ENCODE measurements around the gene ATP2B1. TPM values are rescaled to one million over a fixed set of nuclear protein-coding genes. Genes with fewer than 3 reads are reported as not detected.

ATP2B1 gene
- total RNA-seq, 1 experiment from 2014 or later: 20.6 TPM

- H2BK20ac ChIP-seq (ENCODE audit: low read depth, low read length, poor library complexity, severe bottlenecking): no peak overlapping the region
- no peak overlapping the region for H3T11ph ChIP-seq (ENCODE audit: low read length)
- H3K4me1 ChIP-seq (ENCODE audit: insufficient read depth, low read length): no peaks in the 10 kb centered on the region
- no peak; the same call in 2 of the 3 replicates for TF ChIP-seq CTCF (conservative IDR thresholded peaks at IDR 0.05)
- peak overlapping the region; percentile 43 for H3K4me2 ChIP-seq (ENCODE audit: insufficient read depth, insufficient read length, low read length)
- H3K56ac ChIP-seq (ENCODE audit: insufficient read length, low read depth, low read length): no peak overlapping the region
- no peak overlapping the region for H2BK5ac ChIP-seq (ENCODE audit: insufficient read length, low read length)
- no peak overlapping the region for H4K91ac ChIP-seq (ENCODE audit: insufficient read length, low read depth, low read length)
- peaks cover 10% of the 10 kb centered on the region; the same call in 1 of the 2 replicates for H3K27me3 ChIP-seq (ENCODE audit: insufficient read depth, low read length)
- DNase-seq: peak; percentile 59
- peaks cover 15% of the 10 kb centered on the region for H3K23me2 ChIP-seq (ENCODE audit: insufficient read length, low read depth, low read length, poor library complexity, severe bottlenecking)
- peak overlapping the region in 2 of 3 experiments; percentile 37 to 52; a peak in 2 of 7 replicates for H3K27ac Mint-ChIP-seq
- H3K27ac ChIP-seq (ENCODE audit: insufficient read length, low read depth, low read length): no peak overlapping the region
- no peak overlapping the region for H2BK12ac ChIP-seq (ENCODE audit: insufficient read length, low read depth, low read length)
- peak overlapping the region; percentile 82 to 94 for H3K4me3 Mint-ChIP-seq
- H4K20me1 ChIP-seq (ENCODE audit: control insufficient read depth, insufficient read depth, insufficient read length): no peaks in the 10 kb centered on the region
- H3K36me3 Mint-ChIP-seq (ENCODE audit: insufficient read depth in 1 of 3, low read depth in 3 of 3): no peaks in the 10 kb centered on the region; a peak in 2 of 7 replicates
- H3K18ac ChIP-seq (ENCODE audit: insufficient read length, low read depth, low read length): no peak overlapping the region
- no peak overlapping the region for H3K4ac ChIP-seq (ENCODE audit: low read depth, low read length)
- peaks cover 16% of the 10 kb centered on the region in 2 experiments for H3K4me1 Mint-ChIP-seq
- H3K14ac ChIP-seq (ENCODE audit: insufficient read depth, low read length): peak overlapping the region; percentile 32
- no peak overlapping the region for H4K5ac ChIP-seq (ENCODE audit: insufficient read length, low read depth, low read length)
- no peak overlapping the region for H2BK120ac ChIP-seq (ENCODE audit: low read depth, low read length, poor library complexity, severe bottlenecking)
- H3K79me1 ChIP-seq (ENCODE audit: insufficient read depth, low read depth, low read length, poor library complexity, severe bottlenecking): no peaks in the 10 kb centered on the region
- H2AFZ ChIP-seq (ENCODE audit: low read length): no peak overlapping the region
- H3K9ac ChIP-seq (ENCODE audit: extremely low read depth, insufficient read length, low read length): no peak overlapping the region
- no peak overlapping the region for H2BK15ac ChIP-seq (ENCODE audit: low read depth, low read length)
- no peak overlapping the region for H4K8ac ChIP-seq (replicated peaks; ENCODE audit: insufficient read length, low read depth, low read length)
- H3K23ac ChIP-seq (ENCODE audit: insufficient read length, low read depth, low read length): no peak overlapping the region
- H3K79me2 ChIP-seq (ENCODE audit: insufficient read depth, low read length): no peaks in the 10 kb centered on the region; the same call in 1 of the 2 replicates
- peaks cover 54% of the 10 kb centered on the region for H3K27me3 Mint-ChIP-seq (ENCODE audit: low read depth)
- no peaks in the 10 kb centered on the region for H3K9me3 ChIP-seq (ENCODE audit: control insufficient read depth, low read depth, low read length)
- no peak overlapping the region for H2AK5ac ChIP-seq (ENCODE audit: insufficient read length, low read length)
- no CpG with 5 or more reads among the region's 73 CpGs for WGBS (ENCODE audit: extremely low coverage, insufficient read length, low lambda C conversion rate)
- H3K9me3 Mint-ChIP-seq: no peaks in the 10 kb centered on the region; a peak in 1 of 5 replicates
Observed at GRCh38 chr12:89707703-89708564, 704 bp downstream of the ATP2B1 start.
